SU-DHL-6 (cell line): ENCODE data around the gene RARB.

Experiments
- CTCF ChIP-seq: fragments of 200-600 bp; sonication (generic); IDR thresholded peaks from one replicate; pipeline ENCODE4 v1.5.1; 2017; ENCODE audit warnings: antibody characterized with exemption, mild to moderate bottlenecking, low read length, moderate library complexity; ENCODE audit not compliant: insufficient read depth, poor library complexity, severe bottlenecking
- EZH2phosphoT487 ChIP-seq: fragments of 200-600 bp; sonication (generic), shearing (Covaris generic); conservative IDR thresholded peaks from 2 replicates; pipeline ENCODE4 v1.6.1; 2018; ENCODE audit warnings: mild to moderate bottlenecking, antibody characterized with exemption, low read length, moderate library complexity, mixed read lengths

GRCh38 chr3:25587526-25587925 lies 159.5 kb downstream of the RARB start:
- no peak for TF ChIP-seq CTCF
- no peak for TF ChIP-seq EZH2phosphoT487
